DMS114 treated with DMSO at 0.1 percent for 48 hours (cell line): ENCODE data around the gene HSPB9.

Experiments
- DNase-seq: peaks from one replicate; lab custom pipeline; 2025; ENCODE audit not compliant: unreplicated experiment; lab: John Stamatoyannopoulos, UW

The HSPB9 gene, protein sequence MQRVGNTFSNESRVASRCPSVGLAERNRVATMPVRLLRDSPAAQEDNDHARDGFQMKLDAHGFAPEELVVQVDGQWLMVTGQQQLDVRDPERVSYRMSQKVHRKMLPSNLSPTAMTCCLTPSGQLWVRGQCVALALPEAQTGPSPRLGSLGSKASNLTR

DNA sequence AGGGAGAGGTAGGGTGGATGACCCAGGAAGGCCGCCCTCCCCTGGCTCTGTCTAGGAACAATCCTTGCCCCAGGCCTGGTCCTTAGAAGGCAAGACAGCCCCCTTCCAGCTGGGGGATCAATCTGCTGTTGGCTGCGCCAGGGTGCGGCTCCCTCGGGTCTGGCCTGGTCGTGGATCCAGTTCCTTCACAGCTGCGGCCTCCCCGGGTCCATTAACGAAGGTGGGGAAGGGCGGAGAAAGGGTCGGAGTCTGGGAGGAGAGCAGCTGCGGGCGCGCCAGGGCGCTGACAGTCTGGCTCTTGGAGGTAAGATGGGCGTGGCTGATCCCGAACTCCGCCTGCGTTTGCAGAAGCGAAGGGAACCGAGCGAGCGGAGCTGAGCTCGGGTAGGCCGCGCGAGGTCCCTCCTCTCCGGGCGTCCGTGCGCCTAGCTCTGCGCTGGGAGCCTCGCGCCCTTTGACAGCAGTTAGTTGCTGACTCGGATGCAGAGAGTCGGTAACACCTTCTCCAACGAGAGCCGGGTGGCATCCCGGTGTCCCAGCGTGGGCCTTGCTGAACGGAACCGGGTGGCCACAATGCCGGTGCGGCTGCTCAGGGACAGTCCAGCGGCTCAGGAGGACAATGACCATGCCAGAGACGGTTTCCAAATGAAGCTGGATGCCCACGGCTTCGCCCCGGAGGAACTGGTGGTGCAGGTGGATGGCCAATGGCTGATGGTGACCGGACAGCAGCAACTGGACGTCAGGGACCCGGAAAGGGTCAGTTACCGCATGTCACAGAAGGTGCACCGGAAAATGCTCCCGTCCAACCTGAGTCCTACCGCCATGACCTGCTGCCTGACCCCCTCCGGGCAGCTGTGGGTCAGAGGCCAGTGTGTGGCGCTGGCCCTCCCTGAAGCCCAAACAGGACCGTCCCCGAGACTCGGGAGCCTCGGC, at the start of gene HSPB9:
Gene HSPB9, plus strand, starts transcription at position 434 of the 933 bp plus-strand sequence. Its CDS starts 47 bp downstream, at position 481.
- DNase-seq: no peak

DNA sequence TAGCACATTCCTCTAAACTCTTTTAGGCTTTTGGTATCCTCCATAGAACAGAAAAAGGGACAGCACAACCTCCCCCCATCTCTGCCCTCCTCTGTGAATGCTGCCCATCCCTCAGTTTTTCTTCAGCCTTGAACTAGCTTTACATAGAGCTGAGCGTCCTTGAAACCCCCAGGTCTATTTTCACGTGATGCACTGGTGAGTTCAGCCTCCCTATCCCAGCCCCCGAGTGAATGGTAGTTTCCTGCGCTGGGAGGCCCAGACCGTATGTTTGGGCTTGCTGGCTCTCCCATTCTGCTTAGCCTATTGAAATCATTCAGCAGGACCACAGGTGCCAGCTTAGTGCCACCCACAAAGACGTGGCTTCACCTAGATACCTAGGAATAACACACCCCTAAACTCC, 46.8 kb upstream of the HSPB9 start:
- no peak for DNase-seq

DNA sequence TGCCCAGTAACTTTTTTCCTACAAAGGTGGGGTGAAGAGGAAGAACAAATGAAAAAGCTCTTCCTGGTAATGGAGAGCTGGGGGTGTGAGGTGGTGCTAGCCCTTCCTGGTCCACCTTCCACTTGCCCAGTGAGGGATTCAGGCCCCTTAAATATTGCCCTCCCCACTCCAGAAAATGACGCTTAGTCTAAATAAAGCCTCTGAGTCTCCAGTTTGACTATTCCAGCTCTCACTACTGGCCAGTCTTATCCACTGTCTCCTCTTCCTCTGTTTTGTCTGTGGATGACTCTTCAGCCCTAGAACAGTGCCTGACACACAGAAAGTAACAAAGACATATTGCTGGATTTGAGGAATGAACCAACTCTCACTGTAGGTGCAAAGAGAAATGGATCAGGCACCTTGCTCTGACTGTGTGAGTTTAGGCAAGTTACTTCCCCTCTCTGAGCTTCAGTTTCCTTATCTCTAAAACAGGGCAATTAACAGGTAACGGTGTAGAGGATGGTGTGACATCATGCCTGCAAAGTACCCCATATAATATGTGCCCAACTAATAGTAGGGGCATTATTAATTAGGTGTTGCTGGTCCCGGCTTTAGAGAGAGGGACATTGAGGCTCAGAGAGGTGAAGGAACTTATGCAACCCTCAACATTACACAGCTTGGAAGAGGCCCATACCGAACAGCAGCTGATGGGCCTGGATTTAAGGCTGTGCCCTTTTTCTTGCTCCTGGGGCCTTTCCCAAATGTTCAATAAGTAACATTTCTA, 45.6 kb upstream of the HSPB9 start:
- no peak for DNase-seq

DNA sequence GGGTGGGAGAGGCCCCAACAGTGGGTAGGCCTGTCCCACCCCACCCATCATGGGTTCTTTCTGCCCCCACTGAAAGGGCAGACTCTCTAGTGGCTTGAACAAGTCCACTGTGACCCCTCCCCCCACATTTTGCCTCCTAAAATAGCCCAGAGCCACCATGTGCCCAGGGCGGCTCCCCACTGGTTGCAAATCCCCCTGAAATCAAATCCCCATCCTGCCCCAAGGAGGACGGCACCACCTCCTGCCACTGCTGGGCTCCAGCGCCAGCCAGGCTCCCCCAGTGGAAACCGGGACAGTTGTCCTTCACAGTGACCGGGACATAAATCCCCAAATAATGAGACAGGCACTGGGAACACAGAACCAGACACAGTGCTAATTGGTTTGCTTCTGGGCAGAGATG, 44.8 kb upstream of the HSPB9 start:
- no peak for DNase-seq

DNA sequence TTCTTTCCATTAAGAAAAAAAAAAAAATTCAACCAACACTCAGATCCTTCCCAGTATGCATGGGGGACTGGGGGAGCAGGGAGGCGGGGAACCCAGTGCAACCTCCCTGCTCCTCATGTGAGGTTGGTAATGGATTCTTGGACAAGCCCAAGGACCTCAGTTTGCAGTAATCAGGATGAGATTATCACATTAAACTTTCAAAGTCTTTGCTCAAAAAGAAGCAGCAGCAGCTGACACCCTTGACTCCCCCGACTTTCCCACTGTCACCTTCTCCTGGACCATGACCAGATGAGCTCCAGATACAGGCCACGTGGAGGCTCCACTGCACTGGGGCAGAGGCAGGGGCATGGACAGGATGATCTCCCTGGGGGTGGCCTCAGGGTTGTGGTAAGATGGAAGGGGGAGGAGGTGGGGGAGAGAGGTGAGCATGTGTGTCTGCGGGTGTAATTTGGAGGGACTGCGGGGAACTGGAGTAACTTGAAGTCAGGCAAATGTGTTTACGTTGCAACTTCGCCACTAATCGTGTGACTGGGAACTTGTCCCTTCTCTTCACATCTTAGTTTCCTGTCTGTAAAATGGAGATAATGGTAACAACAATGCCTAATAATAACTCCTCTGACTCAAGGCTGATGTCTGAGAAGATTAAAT, 44.1 kb upstream of the HSPB9 start:
- no peak for DNase-seq

DNA sequence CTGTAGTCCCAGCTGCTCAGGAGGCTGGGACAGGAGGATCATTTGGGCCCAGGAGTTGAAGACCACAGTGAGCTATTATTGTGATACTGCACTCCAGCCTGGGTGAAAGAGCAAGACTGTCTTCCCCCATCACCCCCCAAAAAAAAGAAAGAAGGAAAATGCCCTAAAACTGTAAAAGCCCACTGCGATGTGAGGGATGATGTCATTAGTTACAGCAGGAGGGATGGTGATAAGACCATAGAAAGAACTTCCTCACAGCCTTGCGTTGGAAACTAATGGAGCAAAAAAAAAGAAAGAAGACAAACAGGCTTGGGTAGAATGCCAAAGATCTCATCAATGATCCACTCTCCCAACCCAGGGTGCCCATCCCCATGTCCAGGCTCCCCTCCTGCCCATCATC, 43.1 kb upstream of the HSPB9 start:
- no peak for DNase-seq

DNA sequence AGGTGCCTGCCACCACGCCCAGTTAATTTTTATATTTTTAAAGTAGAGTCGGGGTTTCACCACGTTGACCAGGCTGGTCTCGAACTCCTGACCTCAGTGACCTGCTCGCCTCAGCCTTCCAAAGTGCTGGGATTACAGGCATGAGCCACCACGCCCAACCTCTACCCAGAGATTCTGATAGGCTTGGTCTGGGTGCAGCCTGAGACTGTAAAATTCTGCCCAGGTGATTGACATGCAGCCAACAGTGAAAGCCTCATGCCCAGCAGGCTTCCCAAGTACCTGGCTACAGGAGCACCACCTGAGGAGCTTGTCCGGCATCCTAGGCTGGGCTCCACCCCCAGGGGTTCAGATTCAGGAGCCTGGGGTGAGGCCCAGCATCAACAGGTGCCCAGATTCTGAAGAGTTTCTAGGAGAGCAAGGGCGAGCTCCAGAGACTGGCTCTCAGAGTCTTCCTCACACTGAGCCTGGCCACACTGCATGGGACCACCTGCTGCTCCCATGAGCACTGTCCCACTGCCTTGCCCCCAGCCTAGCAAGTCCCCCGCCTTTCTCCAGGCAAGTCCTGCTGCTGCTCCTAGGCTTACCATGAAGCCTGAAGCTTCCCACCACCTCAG, 41.0 kb upstream of the HSPB9 start:
- no peak for DNase-seq

DNA sequence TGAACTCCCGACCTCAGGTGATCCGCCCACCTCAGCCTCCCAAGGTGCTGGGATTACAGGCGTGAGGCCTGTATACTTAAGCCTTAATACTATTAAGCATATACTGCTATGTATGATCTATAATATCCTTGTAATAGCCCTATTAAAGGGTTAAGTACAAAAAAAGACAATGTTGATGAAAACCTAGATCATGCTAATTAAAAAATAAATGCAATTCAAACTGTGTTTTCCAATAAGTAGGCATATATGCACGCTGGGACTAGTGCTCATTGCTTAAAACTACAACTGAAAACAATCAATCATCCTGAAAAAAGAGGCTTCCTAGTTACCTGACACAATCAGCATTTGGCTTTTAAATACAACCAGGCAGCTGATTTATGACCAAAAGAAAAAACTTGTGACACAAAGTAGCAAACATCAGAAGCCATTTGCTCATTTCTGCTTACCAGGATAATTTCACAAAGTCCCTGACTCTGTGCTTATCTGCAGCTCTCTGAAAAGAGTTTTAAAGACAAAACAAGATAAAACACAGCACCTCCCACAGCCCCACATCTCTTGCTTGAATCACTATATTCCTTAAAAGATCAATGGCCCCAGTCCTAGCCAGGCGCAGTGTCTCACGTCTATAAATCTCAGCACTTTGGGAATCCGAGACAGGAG, 35.4 kb upstream of the HSPB9 start:
- DNase-seq: no peak

DNA sequence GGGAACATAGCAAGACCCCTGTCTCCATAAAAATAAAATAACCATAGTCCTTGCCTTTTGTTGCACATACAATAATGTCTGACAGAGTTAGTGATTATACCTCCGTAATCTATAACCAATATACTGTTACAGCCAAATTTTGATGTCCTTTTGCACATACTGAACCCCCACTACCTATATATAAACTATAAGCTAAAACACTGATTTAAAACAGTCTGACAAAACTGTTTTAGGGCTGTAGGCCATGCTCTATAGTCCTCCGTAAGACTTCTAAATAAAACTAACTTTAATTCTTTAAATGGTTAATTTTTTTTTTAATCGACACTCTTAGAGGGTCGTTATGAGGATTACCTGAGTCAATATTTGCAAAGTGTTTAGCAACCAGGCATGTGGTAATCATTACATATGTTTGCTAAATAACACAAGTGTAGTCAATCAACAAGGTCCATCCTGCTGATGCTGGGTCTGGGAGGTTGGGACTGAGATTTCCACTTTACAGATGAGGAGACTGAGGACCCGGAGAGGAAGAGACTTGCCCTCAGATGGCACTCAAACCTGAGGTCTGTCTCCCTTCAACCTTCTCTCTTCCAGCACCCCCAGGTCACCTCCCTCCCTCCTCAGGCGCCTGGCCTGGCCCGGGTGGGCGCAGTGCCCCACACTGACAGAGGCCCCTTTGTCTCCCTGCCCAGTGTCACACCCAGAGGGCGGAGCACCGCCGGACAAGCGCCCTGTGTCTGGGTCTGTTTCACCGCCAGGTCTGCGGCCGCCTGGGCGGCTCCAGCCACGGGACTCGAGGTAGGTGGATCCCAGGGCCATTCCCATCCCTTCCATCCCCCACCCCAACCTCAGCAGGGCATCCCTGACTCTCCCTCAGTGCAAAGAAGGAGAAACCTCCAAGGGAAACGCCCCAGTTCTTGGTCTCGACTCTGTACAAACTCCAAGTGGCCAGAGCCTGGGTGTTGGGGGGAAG, 34.6 kb upstream of the HSPB9 start:
- DNase-seq: no peak

DNA sequence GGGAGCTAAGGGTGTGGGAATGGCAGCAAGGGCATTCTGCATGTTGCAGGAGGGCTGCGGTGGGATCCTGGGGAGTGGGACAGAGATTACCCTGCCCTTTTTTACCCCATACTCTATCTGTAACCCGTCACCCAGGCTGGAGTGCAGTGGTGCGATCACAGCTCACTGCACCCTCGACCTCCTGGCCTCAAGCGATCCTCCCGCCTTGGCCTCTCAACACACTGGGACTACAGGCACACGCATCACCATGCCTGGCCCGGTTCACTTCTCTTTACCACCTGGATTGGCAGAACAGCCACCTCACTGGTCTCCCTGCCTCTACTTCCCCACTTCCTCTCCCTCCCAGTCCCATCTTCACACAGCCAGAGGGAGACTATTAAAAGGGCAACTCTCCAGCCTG, 33.9 kb upstream of the HSPB9 start:
- DNase-seq: no peak

DNA sequence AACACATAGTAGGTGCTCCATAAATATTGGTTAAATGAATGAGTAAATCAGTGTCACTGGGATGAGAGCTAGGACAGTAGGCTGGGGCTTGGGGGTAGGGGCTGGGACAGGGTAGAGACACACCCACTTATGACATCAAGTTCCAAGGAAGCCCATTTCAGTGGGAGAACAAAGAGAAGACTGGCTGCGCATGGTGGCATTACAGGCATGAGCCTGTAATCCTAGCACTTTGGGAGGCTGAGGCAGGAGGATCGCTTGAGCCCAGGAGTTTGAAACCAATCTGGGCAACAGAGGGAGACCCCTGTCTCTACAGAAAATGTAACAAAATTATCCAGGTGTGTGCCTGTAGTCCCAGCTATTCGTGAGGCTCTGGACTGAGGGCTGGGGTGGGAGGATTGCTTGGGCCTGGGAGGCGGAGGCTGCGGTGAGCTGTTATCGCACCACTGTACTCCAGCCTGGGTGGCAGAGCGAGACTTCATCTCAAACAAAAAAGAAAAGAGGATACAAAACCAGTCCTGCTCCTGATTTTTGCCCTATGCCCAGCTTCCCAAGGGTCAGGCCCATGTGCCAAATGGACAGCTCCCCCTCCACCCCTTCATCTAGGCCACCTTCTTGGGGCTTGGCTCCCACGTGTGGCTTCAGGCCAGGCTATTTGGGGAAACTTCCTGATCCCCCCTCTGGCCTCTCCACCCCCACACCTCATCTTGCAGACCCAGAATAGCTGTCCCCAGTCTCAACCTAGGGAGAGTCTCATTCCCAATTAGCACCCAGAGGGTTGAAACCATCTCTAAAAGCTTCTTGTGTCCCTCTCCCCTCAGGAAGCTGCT, 31.4 kb upstream of the HSPB9 start:
- DNase-seq: no peak

DNA sequence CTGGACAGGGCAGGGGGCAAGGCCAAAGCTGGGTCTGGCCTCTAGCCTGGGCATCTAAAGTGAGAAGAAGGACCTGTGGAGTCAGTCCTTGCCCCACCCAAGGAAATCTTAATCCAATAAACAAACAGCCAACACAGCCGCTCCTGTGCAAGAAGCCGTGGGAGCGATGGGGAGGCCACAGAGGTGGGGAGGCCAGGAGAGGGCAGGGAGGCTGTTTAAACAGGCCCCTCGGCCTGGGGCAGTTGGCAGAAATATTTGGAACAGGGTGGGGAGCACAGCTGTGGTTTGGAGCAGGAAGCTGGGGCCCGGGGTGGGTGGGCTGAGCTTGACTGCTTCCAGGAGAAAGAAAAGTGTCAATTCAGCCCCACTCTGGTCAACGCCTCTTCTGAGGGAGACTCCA, 29.7 kb upstream of the HSPB9 start:
- DNase-seq: no peak

DNA sequence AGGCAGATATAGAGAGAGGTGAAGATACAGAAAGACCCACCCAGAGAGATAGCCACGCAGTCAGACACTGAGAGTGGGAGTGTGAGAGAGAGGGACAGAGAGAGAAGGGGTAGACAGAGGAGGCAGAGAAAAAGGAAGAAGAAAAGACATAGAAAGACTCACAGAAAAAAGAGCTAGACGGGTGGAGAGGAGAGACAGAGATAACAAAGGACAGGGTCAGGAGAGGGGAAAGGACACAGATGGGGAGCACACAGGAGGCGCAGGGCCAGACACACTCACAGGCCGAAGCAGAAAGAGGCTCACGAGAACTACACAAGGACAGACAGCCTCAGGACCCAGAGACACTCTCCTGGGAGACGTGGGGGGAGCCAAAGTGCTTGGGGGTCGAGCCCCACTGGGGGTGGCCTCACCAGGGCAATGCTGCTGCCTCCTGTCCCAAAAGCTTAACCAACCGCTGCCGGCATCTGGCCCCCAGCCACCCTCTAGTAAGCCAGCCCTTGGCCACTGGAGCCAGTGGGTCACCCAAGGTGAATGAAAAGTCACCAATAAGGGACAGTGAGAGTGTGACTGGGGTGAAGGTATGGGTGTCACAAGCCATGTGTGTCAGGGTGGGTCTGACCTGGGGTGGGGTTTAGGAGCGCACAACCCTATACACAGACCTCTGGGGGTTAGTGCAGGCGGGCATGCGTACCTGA, 28.1 kb upstream of the HSPB9 start:
- DNase-seq: no peak

DNA sequence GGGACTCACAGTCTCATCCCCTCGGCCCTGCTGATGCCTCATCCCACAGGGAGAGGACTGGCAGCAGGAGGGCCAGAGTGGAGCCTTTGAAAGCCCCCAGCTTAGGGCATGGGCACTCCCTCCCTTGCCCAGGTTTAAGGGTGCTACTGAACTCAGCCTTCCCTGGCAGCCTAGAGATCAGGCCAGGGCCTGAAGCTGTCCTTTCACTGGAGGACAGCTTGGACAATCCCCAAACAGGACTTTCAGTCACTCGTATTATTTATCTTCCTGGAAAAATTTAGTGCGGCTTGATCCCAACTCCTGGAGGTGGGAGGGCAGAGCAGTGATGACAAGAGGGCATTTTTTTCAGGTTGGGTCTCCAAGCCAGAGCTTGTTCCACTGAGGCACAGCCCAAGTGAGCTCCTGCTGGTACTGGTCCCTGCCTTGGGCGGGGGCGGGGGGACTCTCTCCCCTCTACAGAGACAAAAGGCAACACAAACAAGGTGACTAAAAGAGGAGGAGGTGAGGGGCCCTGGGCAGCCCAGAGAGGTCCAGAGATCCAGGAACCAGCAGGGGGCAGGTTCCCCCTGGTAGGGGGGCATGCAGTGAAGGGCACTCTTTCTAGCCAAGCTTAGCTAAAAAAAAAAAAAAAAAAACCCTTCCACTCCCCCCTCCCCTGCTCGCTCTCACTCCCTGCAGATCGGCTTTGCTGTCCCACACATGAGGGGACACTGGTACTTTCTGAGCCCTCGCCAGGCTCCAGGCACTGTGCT, 26.1 kb upstream of the HSPB9 start:
- DNase-seq: no peak

DNA sequence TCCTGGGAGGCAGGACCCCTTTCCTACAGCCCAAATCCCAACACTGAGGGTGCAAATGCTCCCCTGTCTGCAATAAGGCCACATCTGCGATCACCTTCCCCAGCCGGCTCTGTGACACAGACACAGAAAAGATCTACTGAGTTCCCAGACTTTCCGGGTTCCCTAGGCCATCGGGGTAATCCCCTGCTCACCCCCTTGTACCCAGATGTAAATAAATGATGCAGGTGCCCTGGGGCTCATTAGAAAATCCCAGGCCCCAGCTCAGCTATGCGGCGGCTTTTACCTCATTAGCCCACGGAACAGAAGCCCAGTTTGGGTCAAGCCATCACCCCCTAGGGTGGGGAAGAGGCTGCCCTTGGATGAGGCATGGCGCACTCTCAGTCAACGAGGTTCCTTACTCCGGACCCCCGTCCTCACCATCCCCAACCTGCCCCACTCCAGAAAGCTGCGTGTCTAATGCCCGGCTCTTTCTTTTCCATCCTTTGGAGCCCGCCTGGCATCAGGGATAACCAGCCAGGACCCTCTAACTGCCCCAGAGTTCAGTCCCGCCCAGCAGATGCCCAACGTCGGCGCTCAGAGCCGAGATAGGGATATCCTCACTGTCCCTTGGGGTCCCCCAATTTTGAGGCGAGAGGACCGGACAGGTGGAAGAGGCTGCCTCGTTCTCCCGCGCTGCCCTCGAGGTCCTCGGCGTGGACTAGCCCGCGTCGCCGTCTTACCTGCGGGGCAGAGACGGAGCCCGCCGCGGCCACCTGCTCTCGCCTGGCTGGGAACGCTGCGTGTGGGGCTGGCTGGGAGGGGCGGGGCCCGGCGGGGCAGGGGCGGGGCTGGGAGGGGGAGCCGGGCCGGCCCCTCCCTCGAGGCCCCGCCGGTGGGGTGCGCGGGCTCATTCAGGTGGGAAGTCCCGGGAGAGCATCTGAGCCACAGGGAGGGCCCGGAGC, 24.6 kb upstream of the HSPB9 start, which contains the start of gene ZNF385C:
Gene ZNF385C, minus strand, starts transcription at position 783 of the 941 bp plus-strand sequence. CDS start 35,417 bp downstream, outside the sequence.
- no peak for DNase-seq
